H1 (cell line): ENCODE results near the gene DIPK1A. TPM values are rescaled to one million over a fixed set of nuclear protein-coding genes. Genes with fewer than 3 reads are reported as not detected.

Experiments
- ATF2 ChIP-seq: IDR thresholded peaks from 2 replicates; pipeline ENCODE4 v1.6.1; 2012; ENCODE audit warnings: low read length, inconsistent platforms
- HDAC6 ChIP-seq: IDR thresholded peaks from one replicate; pipeline ENCODE4 v1.7.1; 2012; ENCODE audit warnings: low read depth, mild to moderate bottlenecking, inconsistent platforms, low read length, moderate library complexity
- MAFK ChIP-seq: IDR thresholded peaks from 2 replicates; pipeline ENCODE4 v1.6.1; 2012; ENCODE audit warnings: low read depth, mild to moderate bottlenecking, improper control_type of control experiment, low read length
- MAX ChIP-seq: IDR thresholded peaks from 2 replicates; pipeline ENCODE4 v1.6.1; 2012; ENCODE audit warnings: inconsistent platforms
- TAF7 ChIP-seq: optimal IDR thresholded peaks from 2 replicates; pipeline ENCODE3; 2011; ENCODE audit warnings: low read depth, mild to moderate bottlenecking, inconsistent platforms, low read length, moderate library complexity, borderline replicate concordance
- polyA plus RNA-seq, 7 experiments: library from polyadenylated mRNA; depleted of rRNA in 3 of 7; stranded (reverse) in 5 of 7; unstranded in 2 of 7; fragments of >200 nt in 5 of 7; fragments of 200-250 nt in 2 of 7; gene quantifications; 1 replicate in 5 of 7; 2 replicates in 1 of 7; 4 replicates in 1 of 7; pipeline versions ENCODE4 v1.2.1 to v1.2.3, GENCODE V29; 2011 to 2013; ENCODE audit warnings: missing spikeins in 2 of 7, mixed read lengths in 2 of 7
- total RNA-seq: library from RNA; stranded (reverse); fragmentation: NEBNext Ultra II Directional; extraction: Animal tissue kit (Norgen Biotek cat#: 25700); gene quantifications from 2 replicates; pipeline ENCODE4 v1.2.1, GENCODE V29; 2021

The DIPK1A gene
- total and polyA plus RNA-seq, 2 of the 8 experiments (the other 6 are each of a cell fraction or from before 2014, with no cell fraction given), result 2.5 to 5.0 TPM

- TF ChIP-seq MAX (no peak), MAFK (no peak), ATF2 (no peak), HDAC6 (no peak), TAF7 (no peak)
These were observed 42.7 kb upstream of the DIPK1A start (continued) for GRCh38 chr1:93003981-93004380.
